Tibial nerve (tissue), 4 donors: Measurements from ENCODE around the gene KRTAP25-1. TPM values are rescaled to one million over a fixed set of nuclear protein-coding genes. Genes with fewer than 3 reads are reported as not detected.

Source experiments
- DNase-seq, 2 donors: peaks; one replicate each; pipeline ENCODE4 v3.0.0-alpha.2; 2019; ENCODE audit warnings: low spot score in 2 of 2
- H3K27ac ChIP-seq, 4 donors: fragments of 200-600 bp; sonication (generic) in 3 of 4; one replicate each; pipeline ENCODE4 v1.5.1; 2017 to 2019; ENCODE audit warnings: mild to moderate bottlenecking in 1 of 4
- H3K27me3 ChIP-seq, 2 donors: fragments of 200-600 bp; sonication (generic) in 1 of 2; one replicate each; pipeline versions ENCODE4 v1.5.1 to v1.6.0; 2017 to 2019
- H3K36me3 ChIP-seq, 3 donors: fragments of 200-600 bp; sonication (generic); one replicate each; pipeline ENCODE4 v1.5.1; 2018 to 2019
- H3K4me1 ChIP-seq, 4 donors: fragments of 200-600 bp; sonication (generic) in 3 of 4; one replicate each; pipeline ENCODE4 v1.5.1; 2017 to 2019
- H3K4me3 ChIP-seq, 4 donors: fragments of 200-600 bp; sonication (generic) in 3 of 4; one replicate each; pipeline ENCODE4 v1.5.1; 2017 to 2019; ENCODE audit warnings: mild to moderate bottlenecking in 1 of 4, moderate library complexity in 1 of 4
- H3K9me3 ChIP-seq, 4 donors: fragments of 200-600 bp; sonication (generic) in 3 of 4; one replicate each; pipeline ENCODE4 v1.5.1; 2017 to 2019
- EP300 ChIP-seq, 2 donors: sonication (generic); formaldehyde crosslinking; IDR thresholded peaks; one replicate each; pipeline ENCODE4 v1.6.1; 2017; ENCODE audit warnings: antibody characterized with exemption in 2 of 2, mild to moderate bottlenecking in 1 of 2
- POLR2A ChIP-seq, 2 donors: fragments of 450-650 bp; IDR thresholded peaks; one replicate each; pipeline ENCODE4 v1.6.1; 2017; ENCODE audit warnings: antibody characterized with exemption in 2 of 2, mild to moderate bottlenecking in 2 of 2, moderate library complexity in 2 of 2
- WGBS, 2 donors: methylation state at CpG; one replicate each; pipeline ENCODE4 v1.1.5; 2018; 5-methylcytosine and 5-hydroxymethylcytosine counted together
- total RNA-seq, 4 donors: library from RNA; depleted of rRNA; stranded (reverse); fragments of >200 nt; gene quantifications; one replicate each; pipeline ENCODE4 v1.1.0, GENCODE V29; 2016
- TF ChIP-seq, protein P1 (sequence below), 5 experiments: fragments of 200-600 bp in 3 of 5; fragments of 450-650 bp in 2 of 5; sonication (generic) in 3 of 5; IDR thresholded peaks; one replicate each; pipeline ENCODE4 v1.5.1; 2016 to 2019; ENCODE audit warnings: antibody characterized with exemption in 5 of 5, mild to moderate bottlenecking in 3 of 5, moderate library complexity in 2 of 5

The KRTAP25-1 gene, protein sequence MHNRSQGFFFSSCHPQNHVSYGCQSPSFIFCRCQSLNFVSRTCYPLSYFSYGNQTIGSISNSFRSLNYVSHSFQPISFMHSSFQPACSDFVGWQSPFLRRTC
- total RNA-seq: not detected

- no peaks in the 10 kb centered on the region for H3K36me3 ChIP-seq
- H3K4me3 ChIP-seq: no peak within 1 kb of the TSS
- H3K9me3 ChIP-seq: peaks cover 0 to 3% (median 0%) of the 10 kb centered on the region in 4 donors
- TF ChIP-seq POLR2A (IDR thresholded peaks at IDR 0.05): no peak
- TF ChIP-seq, protein P1, sequence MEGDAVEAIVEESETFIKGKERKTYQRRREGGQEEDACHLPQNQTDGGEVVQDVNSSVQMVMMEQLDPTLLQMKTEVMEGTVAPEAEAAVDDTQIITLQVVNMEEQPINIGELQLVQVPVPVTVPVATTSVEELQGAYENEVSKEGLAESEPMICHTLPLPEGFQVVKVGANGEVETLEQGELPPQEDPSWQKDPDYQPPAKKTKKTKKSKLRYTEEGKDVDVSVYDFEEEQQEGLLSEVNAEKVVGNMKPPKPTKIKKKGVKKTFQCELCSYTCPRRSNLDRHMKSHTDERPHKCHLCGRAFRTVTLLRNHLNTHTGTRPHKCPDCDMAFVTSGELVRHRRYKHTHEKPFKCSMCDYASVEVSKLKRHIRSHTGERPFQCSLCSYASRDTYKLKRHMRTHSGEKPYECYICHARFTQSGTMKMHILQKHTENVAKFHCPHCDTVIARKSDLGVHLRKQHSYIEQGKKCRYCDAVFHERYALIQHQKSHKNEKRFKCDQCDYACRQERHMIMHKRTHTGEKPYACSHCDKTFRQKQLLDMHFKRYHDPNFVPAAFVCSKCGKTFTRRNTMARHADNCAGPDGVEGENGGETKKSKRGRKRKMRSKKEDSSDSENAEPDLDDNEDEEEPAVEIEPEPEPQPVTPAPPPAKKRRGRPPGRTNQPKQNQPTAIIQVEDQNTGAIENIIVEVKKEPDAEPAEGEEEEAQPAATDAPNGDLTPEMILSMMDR (IDR thresholded peaks at IDR 0.05): no peak
- TF ChIP-seq EP300 (IDR thresholded peaks at IDR 0.05): no peak
- no peaks in the 10 kb centered on the region for H3K27me3 ChIP-seq
- H3K27ac ChIP-seq: no peak within 1 kb of the TSS
- DNase-seq: no peak
- no peaks in the 10 kb centered on the region for H3K4me1 ChIP-seq
- WGBS, 2 donors: 85 to 96% methylated on average over 2 of the region's 2 CpGs
Measured at GRCh38 chr21:30289215-30289614, at the start of gene KRTAP25-1. KRTAP25-1 (minus strand) TSS chr21:30289514; CDS start chr21:30289490, 24 bp downstream.

DNA sequence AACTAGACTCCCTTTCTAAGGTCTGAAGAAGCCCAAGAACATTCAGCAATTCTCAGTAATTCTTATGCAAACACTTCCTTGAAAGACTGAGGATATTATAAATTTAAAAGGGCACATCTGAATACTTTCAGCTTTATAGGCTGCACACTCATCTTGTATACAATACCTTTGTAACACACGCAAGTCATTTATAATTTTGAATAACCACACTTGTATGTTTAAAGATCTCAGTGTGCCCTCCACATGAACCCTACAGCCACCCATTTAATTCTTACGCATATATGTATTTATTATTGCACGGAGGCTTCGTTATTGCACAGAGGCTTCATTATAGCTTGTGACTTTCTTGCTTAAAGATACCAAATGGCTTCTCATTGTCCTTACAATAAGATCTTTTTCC lies 49.4 kb upstream of the KRTAP25-1 start:
- Histone ChIP-seq H3K9me3 (no peaks in the 10 kb centered on the region), H3K4me3 (no peak overlapping the region), H3K4me1 (peaks cover 0 to 3% (median 0%) of the 10 kb centered on the region in 4 donors), H3K27me3 (no peaks in the 10 kb centered on the region), H3K36me3 (no peaks in the 10 kb centered on the region), H3K27ac (no peak overlapping the region)
- TF ChIP-seq POLR2A (IDR thresholded peaks at IDR 0.05) (no peak), EP300 (IDR thresholded peaks at IDR 0.05) (no peak)
- TF ChIP-seq, protein P1 (IDR thresholded peaks at IDR 0.05): no peak
- no peak for DNase-seq
- WGBS, 2 donors: 51 to 64% methylated on average over 4 of the region's 4 CpGs

GRCh38 chr21:30337772-30338171 lies 48.5 kb upstream of the KRTAP25-1 start:
- Histone ChIP-seq H3K4me3 (no peak overlapping the region), H3K27ac (no peak overlapping the region), H3K4me1 (peaks cover 0 to 3% (median 0%) of the 10 kb centered on the region in 4 donors), H3K36me3 (no peaks in the 10 kb centered on the region), H3K27me3 (no peaks in the 10 kb centered on the region), H3K9me3 (no peaks in the 10 kb centered on the region)
- no peak for DNase-seq
- TF ChIP-seq POLR2A (IDR thresholded peaks at IDR 0.05) (no peak), EP300 (IDR thresholded peaks at IDR 0.05) (no peak)
- TF ChIP-seq, protein P1 (IDR thresholded peaks at IDR 0.05): no peak

DNA sequence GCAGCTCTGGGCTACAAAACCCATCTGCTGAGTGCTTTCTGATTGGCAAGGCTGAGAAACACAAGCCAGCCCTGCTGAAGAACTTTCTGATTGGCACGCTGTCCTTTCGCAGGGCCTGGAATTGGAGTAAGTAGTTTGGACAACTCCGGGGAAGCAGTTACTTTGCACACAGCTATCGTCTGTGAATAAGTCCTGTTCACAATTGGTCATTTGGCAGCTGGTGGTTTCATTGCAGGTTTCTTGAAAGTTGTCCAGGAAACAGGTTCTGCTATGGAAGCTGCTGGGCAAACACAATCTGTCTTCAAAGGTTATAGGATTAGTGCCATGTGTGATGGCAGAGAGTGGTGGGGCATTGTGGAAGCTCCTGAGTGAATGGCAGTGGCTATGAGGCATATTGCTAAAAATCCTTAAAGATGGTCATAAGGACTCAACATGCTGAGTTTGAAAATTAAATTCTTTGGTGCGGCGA lies 48.0 kb upstream of the KRTAP25-1 start, which contains the start of gene KRTAP27-1:
Gene KRTAP27-1 (minus strand): TSS at position 419 of the 469 bp plus-strand sequence. CDS start 26 bp downstream, at position 393.
- WGBS, 2 donors: 80 to 92% methylated on average over 6 of the region's 6 CpGs
- no peak for DNase-seq
- no peaks in the 10 kb centered on the region for H3K36me3 ChIP-seq
- H3K4me1 ChIP-seq: peaks cover 0 to 3% (median 0%) of the 10 kb centered on the region in 4 donors
- H3K9me3 ChIP-seq: no peaks in the 10 kb centered on the region
- TF ChIP-seq, protein P1 (IDR thresholded peaks at IDR 0.05): no peak
- TF ChIP-seq EP300 (IDR thresholded peaks at IDR 0.05) (no peak), POLR2A (IDR thresholded peaks at IDR 0.05) (no peak)
- H3K4me3 ChIP-seq: no peak within 1 kb of the TSS
- H3K27ac ChIP-seq: no peak within 1 kb of the TSS
- no peaks in the 10 kb centered on the region for H3K27me3 ChIP-seq

GRCh38 chr21:30336596-30336995 lies 47.3 kb upstream of the KRTAP25-1 start:
- H3K4me1 ChIP-seq: peaks cover 0 to 3% (median 0%) of the 10 kb centered on the region in 4 donors
- DNase-seq: no peak
- no peak overlapping the region for H3K4me3 ChIP-seq
- TF ChIP-seq POLR2A (IDR thresholded peaks at IDR 0.05): no peak
- TF ChIP-seq EP300 (IDR thresholded peaks at IDR 0.05): no peak
- TF ChIP-seq, protein P1 (IDR thresholded peaks at IDR 0.05): no peak
- no peaks in the 10 kb centered on the region for H3K9me3 ChIP-seq
- no peaks in the 10 kb centered on the region for H3K36me3 ChIP-seq
- no peaks in the 10 kb centered on the region for H3K27me3 ChIP-seq
- no peak overlapping the region for H3K27ac ChIP-seq
- 53 to 57% methylated on average over 2 of the region's 2 CpGs for WGBS, 2 donors
